ENCODE data around the gene KPNA1.

DNA sequence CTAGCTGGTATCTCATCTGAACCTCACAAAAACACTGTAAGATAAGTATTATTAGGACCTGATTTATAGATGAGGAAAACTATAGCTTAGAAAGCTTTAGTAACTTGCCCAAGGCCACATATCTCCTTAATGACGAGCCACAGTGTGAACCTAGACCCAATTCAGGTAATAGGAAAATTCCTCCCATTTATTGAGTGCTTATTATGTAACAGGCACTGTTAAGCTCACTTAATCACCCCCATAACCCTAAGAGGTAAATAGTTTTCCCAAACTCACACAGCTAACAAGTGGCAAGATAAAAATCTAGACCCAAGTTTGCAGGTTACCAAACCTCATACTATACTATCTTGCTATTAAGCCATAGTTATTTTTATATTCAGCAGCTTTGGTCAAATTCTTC is 106.8 kb downstream of the KPNA1 start:
- TF ChIP-seq POLR2A (IDR thresholded peaks at IDR 0.05; ENCODE audit: low read length) (no peak), CHD4 (IDR thresholded peaks at IDR 0.05; ENCODE audit: borderline replicate concordance) (no peak), EP300 (IDR thresholded peaks at IDR 0.05) (no peak), ZC3H11A (IDR thresholded peaks at IDR 0.05) (no peak)
- TF ChIP-seq, protein P1, sequence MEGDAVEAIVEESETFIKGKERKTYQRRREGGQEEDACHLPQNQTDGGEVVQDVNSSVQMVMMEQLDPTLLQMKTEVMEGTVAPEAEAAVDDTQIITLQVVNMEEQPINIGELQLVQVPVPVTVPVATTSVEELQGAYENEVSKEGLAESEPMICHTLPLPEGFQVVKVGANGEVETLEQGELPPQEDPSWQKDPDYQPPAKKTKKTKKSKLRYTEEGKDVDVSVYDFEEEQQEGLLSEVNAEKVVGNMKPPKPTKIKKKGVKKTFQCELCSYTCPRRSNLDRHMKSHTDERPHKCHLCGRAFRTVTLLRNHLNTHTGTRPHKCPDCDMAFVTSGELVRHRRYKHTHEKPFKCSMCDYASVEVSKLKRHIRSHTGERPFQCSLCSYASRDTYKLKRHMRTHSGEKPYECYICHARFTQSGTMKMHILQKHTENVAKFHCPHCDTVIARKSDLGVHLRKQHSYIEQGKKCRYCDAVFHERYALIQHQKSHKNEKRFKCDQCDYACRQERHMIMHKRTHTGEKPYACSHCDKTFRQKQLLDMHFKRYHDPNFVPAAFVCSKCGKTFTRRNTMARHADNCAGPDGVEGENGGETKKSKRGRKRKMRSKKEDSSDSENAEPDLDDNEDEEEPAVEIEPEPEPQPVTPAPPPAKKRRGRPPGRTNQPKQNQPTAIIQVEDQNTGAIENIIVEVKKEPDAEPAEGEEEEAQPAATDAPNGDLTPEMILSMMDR (IDR thresholded peaks at IDR 0.05), result no peak
